ENCODE results near the gene ZDHHC19.

- no peak for TF ChIP-seq CTCF (conservative IDR thresholded peaks at IDR 0.05)
- TF ChIP-seq ZFX (IDR thresholded peaks at IDR 0.05): no peak
These were observed 3.2 kb downstream of the ZDHHC19 start for GRCh38 chr3:196207833-196208607.
